HG02885 (cell line): Measurements from ENCODE around the gene SLC1A1.
"Not testable (repeated sequence)": the region's sequence is repeated elsewhere in the genome, so short reads cannot be mapped to it uniquely, and the experiment has no call there.

Experiments
- ATAC-seq: cut with Tn5 transposase; IDR thresholded peaks from one replicate; pipeline ENCODE4 v1.9.1; 2021; ENCODE audit warnings: mild to moderate bottlenecking; ENCODE audit not compliant: unreplicated experiment, poor library complexity

SLC1A1 gene

GRCh38 chr9:4603830-4604229, 113.6 kb downstream of the SLC1A1 start:
- ATAC-seq = no peak

DNA sequence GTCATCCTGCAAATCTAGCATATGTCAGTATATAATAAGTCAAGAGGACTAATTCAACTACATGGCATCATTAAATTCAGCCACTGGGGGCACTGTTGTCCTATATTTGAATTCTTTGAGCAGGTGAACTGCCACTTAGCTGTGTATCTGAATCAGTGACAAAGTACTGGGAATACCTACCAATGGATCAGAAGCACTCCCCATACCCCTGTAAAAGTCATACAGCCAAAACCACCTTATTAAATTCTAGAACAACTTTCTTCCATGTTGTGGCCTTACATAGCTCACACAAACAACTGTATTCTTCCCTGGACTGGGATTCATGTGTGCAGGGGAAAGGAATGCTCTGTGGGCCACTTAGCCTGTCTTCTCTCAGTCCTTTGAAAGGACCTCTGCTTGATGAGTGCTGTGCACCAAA, 114.4 kb downstream of the SLC1A1 start:
- peak; percentile 88 for ATAC-seq

DNA sequence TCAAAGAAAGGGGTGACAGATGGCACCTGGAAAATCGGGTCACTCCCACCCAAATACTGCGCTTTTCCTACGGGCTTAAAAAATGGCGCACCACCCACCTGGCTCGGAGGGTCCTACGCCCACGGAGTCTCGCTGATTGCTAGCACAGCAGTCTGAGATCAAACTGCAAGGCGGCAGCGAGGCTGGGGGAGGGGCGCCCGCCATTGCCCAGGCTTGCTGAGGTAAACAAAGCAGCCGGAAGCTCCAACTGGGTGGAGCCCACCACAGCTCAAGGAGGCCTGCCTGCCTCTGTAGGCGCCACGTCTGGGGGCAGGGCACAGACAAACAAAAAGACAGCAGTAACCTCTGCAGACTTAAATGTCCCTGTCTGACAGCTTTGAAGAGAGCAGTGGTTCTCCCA, 115.8 kb downstream of the SLC1A1 start:
- not testable (repeated sequence) for ATAC-seq

DNA sequence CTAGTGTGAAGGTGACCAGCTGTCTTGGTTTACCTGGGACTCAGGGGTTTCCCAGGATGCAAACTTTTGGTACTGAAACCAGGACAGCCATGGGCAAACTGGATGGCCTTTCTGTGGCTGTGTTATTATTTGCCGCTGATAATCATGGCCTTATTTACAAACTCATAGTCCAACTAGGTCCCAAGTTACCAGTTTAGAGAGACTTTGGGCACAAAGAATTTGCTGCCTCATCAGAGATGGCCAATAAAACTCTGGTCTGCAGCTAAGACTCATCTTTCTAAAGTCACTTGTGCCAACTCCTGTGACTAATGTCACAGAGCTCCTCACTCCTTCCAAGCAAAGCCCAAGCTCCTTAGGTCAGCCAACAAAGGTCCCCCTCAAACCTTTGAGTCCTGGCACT, 124.4 kb downstream of the SLC1A1 start:
- ATAC-seq = no peak

DNA sequence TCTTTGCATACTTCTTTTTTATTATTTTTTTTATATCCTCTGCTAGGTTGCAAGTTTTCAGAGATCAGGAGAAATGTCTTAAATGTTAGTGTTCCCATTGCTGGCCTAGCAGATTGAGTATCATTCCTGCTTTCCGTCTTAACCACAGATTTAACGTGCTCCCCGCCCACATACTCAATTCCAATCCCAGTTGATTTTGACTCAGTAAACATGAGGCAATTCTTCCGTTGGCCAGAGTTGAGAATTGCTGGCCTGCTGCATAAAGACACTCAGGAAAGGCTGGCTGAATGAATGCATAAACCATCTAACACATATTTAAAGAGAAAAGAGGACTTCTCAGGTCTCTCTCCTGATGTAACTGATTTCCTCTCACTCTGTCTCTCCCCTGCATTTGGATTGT, 125.0 kb downstream of the SLC1A1 start:
- no peak for ATAC-seq

DNA sequence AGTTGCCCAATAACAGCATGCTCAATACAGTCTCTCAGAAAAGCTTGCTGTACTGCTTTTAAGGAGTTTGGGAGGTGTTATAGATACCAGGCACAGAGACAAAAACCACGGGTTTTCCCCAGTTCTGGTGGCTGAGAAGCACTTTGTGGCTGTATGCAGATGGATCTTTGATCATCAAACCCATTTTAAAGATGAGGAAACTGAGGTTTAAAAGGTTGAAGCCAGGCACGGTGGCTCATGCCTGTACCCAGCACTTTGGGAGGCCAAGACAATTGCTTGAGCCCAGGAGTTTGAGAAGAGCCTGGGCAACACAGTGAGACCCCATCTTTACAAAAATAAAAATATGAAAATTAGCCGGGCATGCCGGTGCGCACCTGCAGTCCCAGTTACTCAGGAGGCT, 125.5 kb downstream of the SLC1A1 start:
- no peak for ATAC-seq

DNA sequence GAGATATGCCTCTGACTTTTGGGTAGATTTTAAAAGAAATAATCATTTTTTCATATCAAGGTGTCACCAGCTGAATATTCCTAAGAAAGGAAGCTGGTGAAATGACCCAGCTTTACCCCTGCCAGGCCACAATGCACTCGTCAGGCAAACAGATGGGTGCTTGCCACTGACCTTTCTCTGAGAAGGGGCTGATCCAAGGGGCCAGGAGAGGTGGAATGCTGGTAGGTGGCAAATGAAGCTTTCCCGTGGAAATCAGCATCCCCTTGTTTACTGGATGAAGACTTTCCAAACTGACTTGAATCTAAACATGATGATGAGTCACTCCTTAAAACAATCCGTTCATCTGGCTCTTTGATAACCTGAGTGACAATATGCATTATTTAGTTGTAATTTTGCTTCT, 127.5 kb downstream of the SLC1A1 start:
- no peak for ATAC-seq

- no peak for ATAC-seq
Observed at GRCh38 chr9:4618700-4619099, 128.4 kb downstream of the SLC1A1 start.

DNA sequence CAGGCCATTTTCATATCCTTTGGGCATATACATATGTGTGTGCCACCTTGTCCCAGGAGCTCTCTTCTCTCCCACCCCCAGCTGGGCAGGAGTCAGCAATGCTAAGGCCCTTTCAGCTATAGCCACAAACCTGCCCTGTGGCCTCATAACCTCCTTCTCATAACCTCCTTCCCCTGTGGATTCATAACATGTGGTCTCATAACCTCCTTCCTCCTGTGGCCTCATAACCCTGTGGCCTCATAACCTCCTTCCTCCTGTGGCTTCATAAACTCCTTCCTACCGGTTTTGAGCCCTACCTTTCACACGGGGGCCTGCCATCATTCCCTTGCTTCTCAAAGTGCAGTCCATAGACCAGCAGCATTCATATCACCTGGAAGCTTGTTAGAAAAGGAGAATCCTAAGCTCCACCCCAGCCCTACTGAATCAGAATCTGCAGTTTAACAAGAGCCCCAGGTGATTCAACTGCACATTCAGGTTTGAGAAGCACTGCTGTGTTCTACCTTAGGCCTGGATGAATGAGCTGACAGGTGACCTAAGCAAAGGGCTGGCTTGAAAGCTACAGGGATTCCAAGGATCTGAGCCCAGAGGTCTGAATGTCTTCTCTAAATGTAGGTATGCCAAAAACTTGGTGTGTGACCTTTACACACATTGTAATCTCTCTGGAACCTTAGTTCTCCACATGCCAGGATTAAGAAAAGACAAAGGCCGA, 129.9 kb downstream of the SLC1A1 start:
- ATAC-seq = no peak

DNA sequence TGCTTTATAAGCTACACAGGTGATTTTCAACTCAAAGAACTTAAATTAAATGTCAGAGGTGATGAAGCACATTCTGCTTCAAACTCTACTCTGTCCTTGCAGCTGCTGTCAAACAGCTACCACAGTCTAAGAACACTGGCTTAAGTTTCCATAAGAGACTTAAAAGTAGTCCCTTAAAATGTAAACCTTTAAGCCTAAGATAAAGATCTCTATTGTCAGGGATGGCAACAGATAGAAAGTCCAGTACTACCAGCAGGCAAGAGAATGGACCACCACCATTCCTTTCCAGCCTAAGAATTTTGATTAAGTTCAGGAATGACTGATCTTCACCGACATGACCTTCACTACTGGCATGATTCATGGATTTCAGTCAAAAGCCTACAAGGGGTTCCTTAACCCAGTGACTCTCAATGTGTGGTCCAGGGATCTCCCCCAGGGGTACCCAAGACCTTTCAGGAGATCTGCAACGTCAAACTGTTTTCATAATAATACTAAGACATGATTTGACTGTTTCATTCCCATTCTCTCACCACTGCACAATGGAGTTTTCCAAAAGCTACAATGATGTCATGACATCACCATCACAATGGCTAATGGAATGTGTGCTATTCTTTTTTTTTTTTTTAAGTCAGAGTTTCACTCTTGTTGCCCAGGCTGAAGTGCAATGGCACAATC, 130.8 kb downstream of the SLC1A1 start:
- ATAC-seq = no peak

DNA sequence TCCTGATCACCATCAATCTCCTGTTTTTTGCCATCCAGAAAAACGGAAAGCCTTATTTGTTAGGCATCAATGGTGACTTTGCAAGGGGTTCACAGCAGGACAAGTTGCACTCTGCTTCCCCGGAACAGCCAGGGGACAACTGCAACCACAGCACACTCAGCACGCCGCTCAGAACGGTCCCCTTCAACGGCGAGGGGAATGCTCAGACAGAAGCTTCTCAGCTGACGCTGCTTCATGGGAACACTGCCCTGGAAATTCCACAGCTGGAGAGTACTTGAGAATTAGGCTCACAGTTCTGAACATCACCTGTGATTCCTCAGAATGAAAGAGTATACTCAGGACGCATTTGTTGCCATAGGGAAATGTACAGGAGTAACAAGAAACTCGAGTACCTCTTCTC, 131.7 kb downstream of the SLC1A1 start:
- ATAC-seq = no peak

DNA sequence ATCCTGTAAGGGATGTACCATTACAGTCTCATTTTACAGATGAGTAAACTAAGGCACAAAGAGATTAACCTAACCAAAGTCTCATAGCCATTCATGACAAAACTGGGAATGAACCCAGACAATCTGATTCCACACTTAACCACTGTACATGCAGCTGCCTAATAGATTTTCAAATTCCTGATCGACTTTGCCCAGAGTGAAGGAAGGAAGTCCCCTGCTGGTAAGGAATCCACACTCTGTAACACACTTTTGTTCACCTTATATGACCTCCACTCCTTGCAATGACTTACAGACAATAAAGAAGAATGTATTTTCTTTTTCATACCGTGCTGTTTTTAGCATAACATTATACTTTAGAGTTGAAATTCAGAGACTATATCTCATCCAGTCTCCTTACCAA, 140.6 kb downstream of the SLC1A1 start:
- ATAC-seq = no peak
